Hepatocyte (in vitro differentiated cells): Measurements from ENCODE around the gene XRCC4.

Source experiments
- EZH2 ChIP-seq: fragments of 200-600 bp; sonication (generic); IDR thresholded peaks from 2 replicates; pipeline ENCODE4 v1.6.1; 2016; ENCODE audit warnings: antibody characterized with exemption, mild to moderate bottlenecking, borderline replicate concordance
- TF ChIP-seq, protein P1 (sequence below): fragments of 200-600 bp; sonication (generic); IDR thresholded peaks from 2 replicates; pipeline ENCODE4 v1.5.1; 2016; ENCODE audit warnings: antibody characterized with exemption, mild to moderate bottlenecking; ENCODE audit not compliant: poor library complexity

DNA sequence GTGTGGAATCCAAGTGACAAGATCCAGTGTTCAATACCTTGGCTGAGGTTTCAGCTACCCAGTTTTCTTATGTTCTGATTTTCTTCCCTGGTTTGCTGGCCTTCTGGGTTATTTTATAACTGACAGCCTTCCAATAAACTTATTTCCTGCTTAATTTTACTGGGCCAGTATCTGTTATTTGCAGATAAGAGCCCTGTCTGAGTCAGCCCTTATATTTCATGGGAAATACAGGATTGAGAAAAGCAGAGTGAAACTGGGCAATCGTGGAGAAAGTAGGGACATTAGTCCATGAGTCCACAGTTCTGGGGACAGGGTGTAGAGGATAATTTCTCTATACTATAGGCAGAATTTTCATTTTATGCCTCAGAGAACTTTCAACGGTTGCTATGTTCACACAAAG, 32.4 kb upstream of the XRCC4 start:
- TF ChIP-seq, protein P1, sequence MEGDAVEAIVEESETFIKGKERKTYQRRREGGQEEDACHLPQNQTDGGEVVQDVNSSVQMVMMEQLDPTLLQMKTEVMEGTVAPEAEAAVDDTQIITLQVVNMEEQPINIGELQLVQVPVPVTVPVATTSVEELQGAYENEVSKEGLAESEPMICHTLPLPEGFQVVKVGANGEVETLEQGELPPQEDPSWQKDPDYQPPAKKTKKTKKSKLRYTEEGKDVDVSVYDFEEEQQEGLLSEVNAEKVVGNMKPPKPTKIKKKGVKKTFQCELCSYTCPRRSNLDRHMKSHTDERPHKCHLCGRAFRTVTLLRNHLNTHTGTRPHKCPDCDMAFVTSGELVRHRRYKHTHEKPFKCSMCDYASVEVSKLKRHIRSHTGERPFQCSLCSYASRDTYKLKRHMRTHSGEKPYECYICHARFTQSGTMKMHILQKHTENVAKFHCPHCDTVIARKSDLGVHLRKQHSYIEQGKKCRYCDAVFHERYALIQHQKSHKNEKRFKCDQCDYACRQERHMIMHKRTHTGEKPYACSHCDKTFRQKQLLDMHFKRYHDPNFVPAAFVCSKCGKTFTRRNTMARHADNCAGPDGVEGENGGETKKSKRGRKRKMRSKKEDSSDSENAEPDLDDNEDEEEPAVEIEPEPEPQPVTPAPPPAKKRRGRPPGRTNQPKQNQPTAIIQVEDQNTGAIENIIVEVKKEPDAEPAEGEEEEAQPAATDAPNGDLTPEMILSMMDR, result no peak
- no peak for TF ChIP-seq EZH2
